ENCODE data around the gene C10orf90. TPM values are rescaled to one million over a fixed set of nuclear protein-coding genes. Genes with fewer than 3 reads are reported as not detected.

Gene C10orf90
- total RNA-seq, 2 experiments from 2014 or later = not detected

DNA sequence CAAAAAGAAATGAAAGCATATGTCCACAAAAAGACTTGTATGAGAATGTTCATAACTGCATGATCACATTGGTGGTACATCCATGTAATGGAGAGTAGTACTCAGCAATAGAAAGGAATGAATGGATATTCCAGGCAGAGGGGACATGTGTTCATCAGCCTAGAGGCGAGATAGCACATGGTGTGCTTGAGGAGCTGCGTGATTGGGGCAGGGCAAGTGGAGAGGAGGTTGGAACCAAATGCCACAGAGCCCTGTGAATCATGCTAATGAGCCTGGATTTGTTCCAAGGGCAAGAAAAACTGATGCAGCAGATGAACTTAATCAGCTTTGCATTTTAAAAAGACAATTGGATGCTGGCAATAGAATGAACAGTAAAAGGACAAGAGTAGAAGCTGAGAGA is 73.3 kb downstream of the C10orf90 start:
- no peak overlapping the region for H3K4me3 Mint-ChIP-seq
- H3K9me3 Mint-ChIP-seq (ENCODE audit: low read depth) = peaks cover 5% of the 10 kb centered on the region
- DNase-seq (no peak), ATAC-seq (no peak)
- H3K27ac Mint-ChIP-seq = no peak overlapping the region
- no peaks in the 10 kb centered on the region for H3K4me1 Mint-ChIP-seq
- no peaks in the 10 kb centered on the region for H3K27me3 Mint-ChIP-seq
- H3K36me3 Mint-ChIP-seq = no peaks in the 10 kb centered on the region
- CTCF ChIA-PET = no interaction called here

- Mint-ChIP-seq H3K27ac (no peak overlapping the region), H3K36me3 (no peaks in the 10 kb centered on the region)
- DNase-seq = no peak
Observed at GRCh38 chr10:126596472-126597016, 73.9 kb downstream of the C10orf90 start.

DNA sequence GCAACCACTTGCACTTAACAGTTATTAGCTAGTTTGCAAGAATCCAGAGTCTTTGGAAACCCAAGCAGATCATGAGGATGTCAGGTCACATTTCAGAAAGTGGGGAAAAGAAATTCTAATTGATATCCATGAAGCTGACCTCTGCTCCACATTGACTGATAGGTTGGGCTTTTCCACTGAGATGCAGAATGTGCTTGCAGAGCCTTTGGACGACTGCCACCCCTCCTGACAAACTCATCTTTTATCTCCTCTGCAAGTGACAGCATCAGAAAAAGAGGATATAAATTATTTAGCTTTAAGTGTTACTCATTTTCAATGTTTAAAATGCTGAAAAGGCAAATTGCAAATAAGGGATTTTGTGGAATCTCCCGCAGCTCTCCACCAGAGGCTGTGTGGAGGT is 75.3 kb downstream of the C10orf90 start:
- Mint-ChIP-seq H3K27me3 (no peaks in the 10 kb centered on the region), H3K4me1 (no peaks in the 10 kb centered on the region), H3K27ac (no peak overlapping the region), H3K9me3 (ENCODE audit: low read depth) (peaks cover 5% of the 10 kb centered on the region), H3K4me3 (no peak overlapping the region), H3K36me3 (no peaks in the 10 kb centered on the region)
- DNase-seq = no peak
- ATAC-seq = no peak
- CTCF ChIA-PET = no interaction called here

More at GRCh38 chr10:126596472-126597016, 73.9 kb downstream of the C10orf90 start:
- Mint-ChIP-seq H3K27me3 (no peaks in the 10 kb centered on the region), H3K4me1 (no peaks in the 10 kb centered on the region), H3K9me3 (ENCODE audit: low read depth) (peaks cover 5% of the 10 kb centered on the region), H3K4me3 (no peak overlapping the region)
- no peak for ATAC-seq
- CTCF ChIA-PET = no interaction called here

GRCh38 chr10:126593968-126594701 is 76.4 kb downstream of the C10orf90 start:
- peaks cover 5% of the 10 kb centered on the region for H3K9me3 Mint-ChIP-seq (ENCODE audit: low read depth)
- no peak for DNase-seq
- H3K27ac Mint-ChIP-seq = no peak overlapping the region
- CTCF ChIA-PET = no interaction called here
- no peak for ATAC-seq
- no peaks in the 10 kb centered on the region for H3K4me1 Mint-ChIP-seq
- no peaks in the 10 kb centered on the region for H3K27me3 Mint-ChIP-seq
- no peak overlapping the region for H3K4me3 Mint-ChIP-seq
- H3K36me3 Mint-ChIP-seq = no peaks in the 10 kb centered on the region

DNA sequence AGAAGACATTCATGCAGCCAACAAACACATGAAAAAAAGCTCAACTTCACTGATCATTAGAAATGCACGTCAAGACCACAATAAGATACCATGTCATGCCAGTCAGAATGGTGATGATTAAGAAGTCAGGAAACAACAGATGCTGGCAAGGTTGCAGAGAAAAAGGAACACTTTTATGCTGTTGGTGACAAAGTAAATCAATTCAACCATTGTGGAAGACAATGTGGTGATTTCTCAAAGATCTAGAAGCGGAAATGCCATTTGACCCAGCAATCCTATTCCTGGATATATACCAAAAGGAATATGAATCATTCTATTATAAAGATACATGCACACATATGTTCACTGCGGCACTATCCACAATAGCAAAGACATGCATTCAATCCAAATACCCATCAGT is 77.6 kb downstream of the C10orf90 start:
- Mint-ChIP-seq H3K27me3 (no peaks in the 10 kb centered on the region), H3K36me3 (no peaks in the 10 kb centered on the region), H3K27ac (no peak overlapping the region), H3K9me3 (ENCODE audit: low read depth) (peaks cover 5% of the 10 kb centered on the region), H3K4me3 (no peak overlapping the region), H3K4me1 (no peaks in the 10 kb centered on the region)
- CTCF ChIA-PET = no interaction called here
- DNase-seq (no peak), ATAC-seq (no peak)

DNA sequence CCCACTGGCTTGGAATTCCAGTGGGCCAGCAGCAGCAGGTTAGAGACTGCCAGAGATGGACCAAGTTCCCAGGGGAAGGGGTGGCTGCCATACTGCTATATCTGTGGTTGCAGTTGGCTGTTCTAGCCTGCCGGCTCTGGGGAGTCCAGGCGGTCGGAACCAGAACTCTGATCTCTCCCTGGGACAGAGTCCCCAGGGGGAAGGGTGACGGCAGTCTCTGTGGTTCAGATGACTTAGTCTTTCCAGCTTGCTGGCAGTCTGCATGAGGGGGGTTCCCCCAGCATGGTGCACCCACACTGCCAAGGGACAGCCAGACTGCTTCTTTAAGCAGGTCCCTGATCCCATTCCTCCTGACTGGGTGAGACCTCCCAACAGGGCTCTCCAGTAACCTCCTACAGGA is 82.5 kb downstream of the C10orf90 start:
- no peak for DNase-seq
- H3K27me3 Mint-ChIP-seq = no peaks in the 10 kb centered on the region
- H3K4me3 Mint-ChIP-seq = no peak overlapping the region
- H3K27ac Mint-ChIP-seq = no peak overlapping the region
- CTCF ChIA-PET = no interaction called here
- H3K4me1 Mint-ChIP-seq = no peaks in the 10 kb centered on the region
- peaks cover 3% of the 10 kb centered on the region for H3K9me3 Mint-ChIP-seq (ENCODE audit: low read depth)
- H3K36me3 Mint-ChIP-seq = no peaks in the 10 kb centered on the region
- no peak for ATAC-seq

DNA sequence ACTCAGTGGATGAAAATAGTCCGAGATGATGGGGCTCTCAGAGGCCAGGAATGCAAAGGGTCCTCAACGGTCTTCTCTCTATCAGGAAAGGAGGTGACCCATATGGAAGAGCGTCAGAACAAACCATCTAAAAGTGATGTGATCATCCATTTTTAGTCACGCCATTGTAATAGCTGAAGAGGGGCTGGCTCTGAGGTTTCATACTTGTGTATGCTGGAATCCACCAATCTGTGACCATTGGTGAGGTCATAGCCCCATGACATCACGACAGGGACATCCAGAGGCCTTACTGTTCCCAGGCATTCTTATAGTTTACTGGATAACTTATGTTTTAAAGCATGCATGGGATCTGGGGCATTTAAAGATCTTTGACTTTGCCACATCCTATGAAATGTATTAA is 83.6 kb downstream of the C10orf90 start:
- H3K4me1 Mint-ChIP-seq = no peaks in the 10 kb centered on the region
- ATAC-seq = no peak

DNA sequence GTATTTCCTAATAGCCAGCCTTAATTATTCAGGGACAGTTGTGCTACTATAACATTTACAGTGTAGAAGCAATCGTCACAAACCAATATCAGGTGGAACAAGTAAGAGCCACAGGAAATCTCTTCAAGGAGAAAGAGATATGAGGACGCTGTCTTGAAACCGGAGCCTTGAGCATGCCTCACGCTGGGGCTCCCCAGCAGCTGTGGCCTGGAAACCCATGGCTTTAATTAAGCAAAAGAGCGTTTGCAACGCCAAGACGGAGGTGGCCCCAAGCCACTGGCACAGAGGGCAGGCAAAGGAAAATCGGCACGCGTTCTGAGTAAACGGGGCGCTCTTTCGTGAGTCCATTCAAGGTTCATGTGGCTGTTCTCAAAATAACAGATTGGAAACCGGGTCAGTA is 84.4 kb downstream of the C10orf90 start:
- Mint-ChIP-seq H3K9me3 (ENCODE audit: low read depth) (peaks cover 3% of the 10 kb centered on the region), H3K27ac (no peak overlapping the region), H3K4me3 (no peak overlapping the region), H3K4me1 (no peaks in the 10 kb centered on the region), H3K36me3 (no peaks in the 10 kb centered on the region), H3K27me3 (no peaks in the 10 kb centered on the region)
- no peak for DNase-seq
- no peak for ATAC-seq
- CTCF ChIA-PET = no interaction called here

More for the DNA sequence above, 83.6 kb downstream of the C10orf90 start:
- Mint-ChIP-seq H3K27me3 (no peaks in the 10 kb centered on the region), H3K4me3 (no peak overlapping the region), H3K36me3 (no peaks in the 10 kb centered on the region), H3K9me3 (ENCODE audit: low read depth) (peaks cover 3% of the 10 kb centered on the region), H3K27ac (no peak overlapping the region)
- DNase-seq = no peak
- CTCF ChIA-PET = no interaction called here

DNA sequence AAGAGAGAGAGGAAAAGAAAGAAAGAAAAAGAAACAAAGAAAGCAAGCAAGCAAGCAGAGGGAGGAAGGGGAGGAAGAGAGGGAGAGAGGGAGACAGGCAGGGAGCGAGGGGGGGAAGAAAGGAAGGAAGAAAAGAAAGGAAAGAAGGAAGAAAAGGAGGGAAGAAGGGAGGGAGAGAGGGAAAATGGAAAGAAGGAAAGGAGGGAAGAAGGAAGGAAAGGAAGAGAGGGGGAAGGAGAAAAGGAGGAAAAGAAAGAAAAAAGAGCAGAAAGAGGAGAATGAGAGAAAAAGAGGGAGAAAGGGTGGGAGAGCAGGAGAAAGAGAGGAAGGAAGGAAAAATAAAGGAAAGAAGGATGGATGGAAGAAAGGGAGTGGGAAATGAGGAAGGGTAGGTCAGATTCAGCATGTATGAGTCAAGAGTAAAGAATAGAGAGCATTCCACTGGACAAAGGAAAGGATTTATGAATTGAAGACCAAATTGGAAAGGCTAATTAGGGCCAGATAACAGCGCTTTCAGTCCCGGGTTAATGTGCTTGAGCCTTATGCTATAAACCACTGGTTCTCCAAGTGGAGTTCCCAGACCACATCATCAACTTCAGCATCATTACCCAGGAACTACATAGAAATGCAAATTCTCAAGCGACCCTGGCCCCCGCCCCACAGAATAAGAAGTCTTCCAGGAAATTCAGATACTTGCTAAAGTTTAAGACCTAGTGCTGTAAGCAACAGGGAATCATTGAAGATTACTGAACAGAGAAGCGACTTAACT is 85.1 kb downstream of the C10orf90 start:
- CTCF ChIA-PET = no interaction called here
- no peaks in the 10 kb centered on the region for H3K27me3 Mint-ChIP-seq

GRCh38 chr10:126584836-126585235 is 85.7 kb downstream of the C10orf90 start:
- Mint-ChIP-seq H3K4me1 (no peaks in the 10 kb centered on the region), H3K9me3 (ENCODE audit: low read depth) (peaks cover 3% of the 10 kb centered on the region), H3K27ac (no peak overlapping the region), H3K36me3 (no peaks in the 10 kb centered on the region), H3K4me3 (no peak overlapping the region), H3K27me3 (no peaks in the 10 kb centered on the region)
- DNase-seq (no peak), ATAC-seq (no peak)
- CTCF ChIA-PET = no interaction called here

More for the DNA sequence above, 85.1 kb downstream of the C10orf90 start:
- DNase-seq (no peak), ATAC-seq (no peak)
- no peaks in the 10 kb centered on the region for H3K4me1 Mint-ChIP-seq
- H3K36me3 Mint-ChIP-seq = no peaks in the 10 kb centered on the region
- H3K9me3 Mint-ChIP-seq (ENCODE audit: low read depth) = peaks cover 3% of the 10 kb centered on the region
- H3K27ac Mint-ChIP-seq = no peak overlapping the region
- no peak overlapping the region for H3K4me3 Mint-ChIP-seq

- no peak overlapping the region for H3K27ac Mint-ChIP-seq
- no peaks in the 10 kb centered on the region for H3K36me3 Mint-ChIP-seq
- CTCF ChIA-PET = no interaction called here
- H3K4me1 Mint-ChIP-seq = no peaks in the 10 kb centered on the region
- no peaks in the 10 kb centered on the region for H3K27me3 Mint-ChIP-seq
- H3K9me3 Mint-ChIP-seq (ENCODE audit: low read depth) = peaks cover 3% of the 10 kb centered on the region
- DNase-seq (no peak), ATAC-seq (no peak)
- no peak overlapping the region for H3K4me3 Mint-ChIP-seq
Observed at GRCh38 chr10:126583552-126584200, 86.8 kb downstream of the C10orf90 start.

DNA sequence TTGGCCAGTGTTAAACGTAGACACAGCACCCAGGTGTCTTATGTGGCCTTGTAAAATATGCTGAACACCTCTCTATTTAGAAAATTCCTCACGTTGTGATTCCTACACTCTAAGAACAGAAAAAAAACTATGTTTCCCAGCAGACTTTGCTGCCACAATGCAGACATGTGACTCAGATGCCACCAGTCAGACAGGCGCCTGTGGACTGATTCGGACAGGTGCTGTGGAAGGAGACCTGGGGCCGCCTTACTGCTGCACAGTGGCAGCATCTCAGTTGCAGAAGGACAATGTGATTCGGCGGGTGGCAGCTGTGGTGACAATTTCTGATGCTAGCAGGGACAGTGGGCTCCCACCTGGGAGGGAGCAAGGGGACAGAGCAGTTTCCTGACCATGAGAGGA is 88.8 kb downstream of the C10orf90 start:
- H3K27me3 Mint-ChIP-seq = no peaks in the 10 kb centered on the region
- CTCF ChIA-PET = no interaction called here
- H3K4me1 Mint-ChIP-seq = no peaks in the 10 kb centered on the region
- H3K36me3 Mint-ChIP-seq = no peaks in the 10 kb centered on the region
- no peak overlapping the region for H3K27ac Mint-ChIP-seq
- no peak for ATAC-seq
- no peak for DNase-seq
- peaks cover 3% of the 10 kb centered on the region for H3K9me3 Mint-ChIP-seq (ENCODE audit: low read depth)
- H3K4me3 Mint-ChIP-seq = no peak overlapping the region

GRCh38 chr10:126580873-126581647 is 89.4 kb downstream of the C10orf90 start:
- Mint-ChIP-seq H3K4me3 (no peak overlapping the region), H3K9me3 (ENCODE audit: low read depth) (peaks cover 3% of the 10 kb centered on the region)
- ATAC-seq = no peak

More at GRCh38 chr10:126580873-126581647, 89.4 kb downstream of the C10orf90 start:
- Mint-ChIP-seq H3K36me3 (no peaks in the 10 kb centered on the region), H3K4me1 (no peaks in the 10 kb centered on the region), H3K27me3 (no peaks in the 10 kb centered on the region), H3K27ac (no peak overlapping the region)
- DNase-seq = no peak
- CTCF ChIA-PET = no interaction called here

Data from activated CD8-positive, alpha-beta memory T cell treated with anti-CD3 and anti-CD28 coated beads, Interleukin-2, amount 10 ng/mL, durations not matched to agents 7 days and 5 days (primary cell).